C4-2B (cell line): ENCODE measurements around the gene ZMYND15.

ENCODE experiments used
- ZFX ChIP-seq: fragments of 450-650 bp; IDR thresholded peaks from 2 replicates; pipeline ENCODE4 v1.6.1; 2017
- TF ChIP-seq, protein P1 (sequence below): fragments of 450-650 bp; conservative IDR thresholded peaks from 2 replicates; pipeline ENCODE4 v1.5.1; 2017; ENCODE audit warnings: mild to moderate bottlenecking

GRCh38 chr17:4789951-4790704 is 50.5 kb downstream of the ZMYND15 start:
- TF ChIP-seq, protein P1, sequence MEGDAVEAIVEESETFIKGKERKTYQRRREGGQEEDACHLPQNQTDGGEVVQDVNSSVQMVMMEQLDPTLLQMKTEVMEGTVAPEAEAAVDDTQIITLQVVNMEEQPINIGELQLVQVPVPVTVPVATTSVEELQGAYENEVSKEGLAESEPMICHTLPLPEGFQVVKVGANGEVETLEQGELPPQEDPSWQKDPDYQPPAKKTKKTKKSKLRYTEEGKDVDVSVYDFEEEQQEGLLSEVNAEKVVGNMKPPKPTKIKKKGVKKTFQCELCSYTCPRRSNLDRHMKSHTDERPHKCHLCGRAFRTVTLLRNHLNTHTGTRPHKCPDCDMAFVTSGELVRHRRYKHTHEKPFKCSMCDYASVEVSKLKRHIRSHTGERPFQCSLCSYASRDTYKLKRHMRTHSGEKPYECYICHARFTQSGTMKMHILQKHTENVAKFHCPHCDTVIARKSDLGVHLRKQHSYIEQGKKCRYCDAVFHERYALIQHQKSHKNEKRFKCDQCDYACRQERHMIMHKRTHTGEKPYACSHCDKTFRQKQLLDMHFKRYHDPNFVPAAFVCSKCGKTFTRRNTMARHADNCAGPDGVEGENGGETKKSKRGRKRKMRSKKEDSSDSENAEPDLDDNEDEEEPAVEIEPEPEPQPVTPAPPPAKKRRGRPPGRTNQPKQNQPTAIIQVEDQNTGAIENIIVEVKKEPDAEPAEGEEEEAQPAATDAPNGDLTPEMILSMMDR, result peak; percentile 96
- TF ChIP-seq ZFX, result peak; percentile 95
